HepG2 (cell line): ENCODE results near the gene MFAP4. TPM values are rescaled to one million over a fixed set of nuclear protein-coding genes. Genes with fewer than 3 reads are reported as not detected.
A peak's percentile ranks its signal among the peaks of the same experiment; 100 is the strongest.

Source experiments
- CAMTA2 ChIP-seq: sonication (generic); formaldehyde crosslinking; IDR thresholded peaks from 2 replicates; pipeline ENCODE4 v1.4.0; 2020; ENCODE audit warnings: mild to moderate bottlenecking, missing genetic modification reagents, borderline replicate concordance
- CENPT ChIP-seq: sonication (generic); formaldehyde crosslinking; IDR thresholded peaks from 2 replicates; pipeline ENCODE4 v1.8.0; 2022; ENCODE audit warnings: low read depth, mild to moderate bottlenecking, moderate library complexity, missing genetic modification reagents
- CSRNP1 ChIP-seq: sonication (generic); formaldehyde crosslinking; IDR thresholded peaks from 2 replicates; pipeline ENCODE4 v1.8.1; 2023; ENCODE audit warnings: mild to moderate bottlenecking, missing genetic modification reagents
- DNMT3B ChIP-seq: conservative IDR thresholded peaks from 2 replicates; pipeline ENCODE4 v1.6.1; 2016; ENCODE audit warnings: missing biosample characterization, control low read depth
- FOXP4 ChIP-seq: sonication (generic); formaldehyde crosslinking; IDR thresholded peaks from 2 replicates; pipeline ENCODE4 v1.4.0; 2020; ENCODE audit warnings: missing genetic modification reagents
- HIC2 ChIP-seq: sonication (generic); formaldehyde crosslinking; IDR thresholded peaks from 2 replicates; pipeline ENCODE4 v1.9.0; 2022; ENCODE audit warnings: low read depth, missing genetic modification reagents
- HINFP ChIP-seq: sonication (generic); formaldehyde crosslinking; IDR thresholded peaks from 2 replicates; pipeline ENCODE4 v1.4.0; 2020; ENCODE audit warnings: low read depth, mild to moderate bottlenecking, missing genetic modification reagents
- HNF4G ChIP-seq, 2 experiments: sonication (generic) in 1 of 2; formaldehyde crosslinking in 1 of 2; IDR thresholded peaks; 2 replicates each; pipeline versions ENCODE4 v1.4.0 to v1.6.1; 2011 to 2020; ENCODE audit warnings: borderline replicate concordance in 2 of 2, low read depth in 2 of 2, mild to moderate bottlenecking in 2 of 2, low read length in 1 of 2, missing genetic modification reagents in 1 of 2, moderate library complexity in 1 of 2
- KAT2B ChIP-seq: fragments of 150-350 bp; IDR thresholded peaks from 2 replicates; pipeline ENCODE4 v1.6.1; 2014; ENCODE audit warnings: low read depth, low read length, borderline replicate concordance
- MLLT10 ChIP-seq: sonication (generic); formaldehyde crosslinking; IDR thresholded peaks from 2 replicates; pipeline ENCODE4 v1.4.0; 2020; ENCODE audit warnings: missing genetic modification reagents
- PCBP2 ChIP-seq: fragments of 200-400 bp; formaldehyde crosslinking; optimal IDR thresholded peaks from 2 replicates; pipeline ENCODE3; 2018; ENCODE audit warnings: low read length, low read depth; ENCODE audit not compliant: poor library complexity, severe bottlenecking
- SNAI1 ChIP-seq: sonication (generic); formaldehyde crosslinking; IDR thresholded peaks from 2 replicates; pipeline ENCODE4 v1.5.0; 2020; ENCODE audit warnings: mild to moderate bottlenecking, missing genetic modification reagents, borderline replicate concordance
- SNAPC2 ChIP-seq: sonication (generic); formaldehyde crosslinking; IDR thresholded peaks from 2 replicates; pipeline ENCODE4 v1.8.1; 2022; ENCODE audit warnings: mild to moderate bottlenecking, missing genetic modification reagents
- SOX6 ChIP-seq, 2 experiments: fragments of 450-650 bp in 1 of 2; sonication (generic) in 1 of 2; formaldehyde crosslinking in 1 of 2; IDR thresholded peaks; 2 replicates each; pipeline versions ENCODE4 v1.4.0 to v1.6.1; 2017 to 2020; ENCODE audit warnings: antibody characterized with exemption in 1 of 2, mild to moderate bottlenecking in 1 of 2, missing genetic modification reagents in 1 of 2
- TFDP2 ChIP-seq: sonication (generic); formaldehyde crosslinking; IDR thresholded peaks from 2 replicates; pipeline ENCODE4 v1.4.0; 2020; ENCODE audit warnings: missing genetic modification reagents
- TGIF2 ChIP-seq: IDR thresholded peaks from 2 replicates; pipeline ENCODE4 v1.6.1; 2016; ENCODE audit warnings: control low read depth, missing compliant biosample characterization
- ZFP62 ChIP-seq: sonication (generic); formaldehyde crosslinking; IDR thresholded peaks from 2 replicates; pipeline ENCODE4 v1.4.0; 2020; ENCODE audit warnings: missing genetic modification reagents
- ZNF614 ChIP-seq: IDR thresholded peaks from 2 replicates; pipeline ENCODE4 v1.6.1; 2018; ENCODE audit warnings: missing biosample characterization, missing genetic modification reagents, inconsistent platforms, borderline replicate concordance
- ZNF768 ChIP-seq: sonication (generic); formaldehyde crosslinking; IDR thresholded peaks from 2 replicates; pipeline ENCODE4 v1.4.0; 2020; ENCODE audit warnings: missing genetic modification reagents
- polyA plus RNA-seq, 8 experiments: library from polyadenylated mRNA; depleted of rRNA in 3 of 8; stranded (reverse) in 7 of 8; unstranded in 1 of 8; fragments of >200 nt; fragmentation: Illumina TruSeq in 4 of 8; extraction: Trizol in 4 of 8; gene quantifications; 2 replicates each; pipeline versions ENCODE4 v1.2.1 to v1.2.3, GENCODE V29; 2011 to 2016; ENCODE audit warnings: low read depth in 4 of 8, missing spikeins in 1 of 8, mixed read lengths in 1 of 8; ENCODE audit not compliant: insufficient read depth in 1 of 8
- total RNA-seq, 5 experiments: library from RNA; depleted of rRNA; stranded (reverse); fragments of >200 nt; fragmentation: Illumina TruSeq; extraction: Trizol; gene quantifications; 2 replicates each; pipeline ENCODE4 v1.2.3, GENCODE V29; 2016; ENCODE audit warnings: low read depth in 1 of 5

The MFAP4 gene
- total and polyA plus RNA-seq, 2 of the 13 experiments (the other 11 are each of a cell fraction or from before 2014, with no cell fraction given): 0.08 TPM; not detected in 1

- TF ChIP-seq CSRNP1 (no peak; the same call in 1 of the 2 replicates), ZNF614 (CRISPR knock-in tag) (peak; percentile 34; the same call in 1 of the 2 replicates), TFDP2 (CRISPR knock-in tag) (peak; percentile 62), SNAPC2 (CRISPR knock-in tag) (no peak; the same call in 1 of the 2 replicates), KAT2B (no peak), SOX6 (IDR thresholded peaks at IDR 0.05) (no peak), SOX6 (CRISPR knock-in tag; IDR thresholded peaks at IDR 0.05) (peak; percentile 37; the same call in 1 of the 2 replicates), ZNF768 (CRISPR knock-in tag) (no peak), PCBP2 (no peak), CENPT (CRISPR knock-in tag) (no peak), HIC2 (CRISPR knock-in tag) (no peak), ZFP62 (CRISPR knock-in tag) (no peak; the same call in 1 of the 2 replicates), MLLT10 (CRISPR knock-in tag) (no peak), HINFP (CRISPR knock-in tag) (no peak; the same call in 1 of the 2 replicates), TGIF2 (CRISPR knock-in tag) (no peak), CAMTA2 (no peak), FOXP4 (CRISPR knock-in tag) (no peak), DNMT3B (CRISPR knock-in tag) (no peak), HNF4G (IDR thresholded peaks at IDR 0.05; ENCODE audit: borderline replicate concordance, low read depth, low read length) (no peak), HNF4G (CRISPR knock-in tag; IDR thresholded peaks at IDR 0.05; ENCODE audit: borderline replicate concordance, low read depth) (no peak), SNAI1 (CRISPR knock-in tag) (no peak)
Observed at GRCh38 chr17:19377602-19378415, 9.2 kb downstream of the MFAP4 start (continued).
